Panc1 (cell line): ENCODE results near the gene C16orf74. TPM values are rescaled to one million over a fixed set of nuclear protein-coding genes. Genes with fewer than 3 reads are reported as not detected.

Experiments used
- ATAC-seq: fragments of 200-7000 bp; cut with Tn5 transposase; 2 replicates; pipeline ENCODE4 v1.9.1; 2020; ENCODE audit warnings: mild to moderate bottlenecking, moderate library complexity
- BruUV-seq: library from RNA; stranded (reverse); fragments of 400-500 nt; replicated peaks from 2 replicates; lab custom pipeline; 2021; lab: Mats Ljungman, UMichigan
- CTCF ChIA-PET: fragments of 300-600 bp; sonication (Branson Sonifier 250); formaldehyde crosslinking; loops from one replicate; lab custom pipeline; 2022; ENCODE audit warnings: antibody characterized with exemption; lab: Charles Lee
- POLR2A ChIA-PET: fragments of 300-600 bp; sonication (Branson Sonifier 250); formaldehyde crosslinking; loops from one replicate; lab custom pipeline; 2022; ENCODE audit warnings: antibody characterized with exemption; lab: Charles Lee
- DNase-seq: peaks from one replicate; pipeline ENCODE4 v3.0.0-alpha.2; 2010; ENCODE audit warnings: low read depth, low spot score
- H3K27ac ChIP-seq: 2 replicates; pipeline ENCODE4 v1.5.1; 2011; ENCODE audit warnings: mild to moderate bottlenecking, low read length, inconsistent platforms
- H3K27me3 ChIP-seq: fragments of 200-500 bp; sonication (Bioruptor generic); 2 replicates; pipeline ENCODE4 v1.6.0; 2014; ENCODE audit warnings: low read length, inconsistent platforms; ENCODE audit not compliant: control insufficient read depth, insufficient read depth
- H3K36me3 ChIP-seq: fragments of 200-500 bp; sonication (Bioruptor generic); 2 replicates; pipeline ENCODE4 v1.5.1; 2014; ENCODE audit warnings: inconsistent platforms, mild to moderate bottlenecking, low read length, moderate library complexity; ENCODE audit not compliant: control insufficient read depth, insufficient read depth
- H3K4me1 ChIP-seq: 2 replicates; pipeline ENCODE4 v1.5.1; 2011; ENCODE audit warnings: inconsistent platforms, mild to moderate bottlenecking, low read length, moderate library complexity; ENCODE audit not compliant: control insufficient read depth, insufficient read depth
- H3K4me3 ChIP-seq, 2 experiments: 2 replicates each; pipeline ENCODE4 v1.5.1; 2011 to 2012; ENCODE audit warnings: low read depth in 2 of 2, low read length in 2 of 2, mild to moderate bottlenecking in 2 of 2, inconsistent platforms in 1 of 2, moderate library complexity in 1 of 2
- H3K9me3 ChIP-seq: fragments of 200-500 bp; sonication (Bioruptor generic); 2 replicates; pipeline ENCODE4 v1.5.1; 2014; ENCODE audit warnings: low read depth, mild to moderate bottlenecking, inconsistent platforms, low read length, moderate library complexity; ENCODE audit not compliant: control insufficient read depth, insufficient read depth
- POLR2AphosphoS5 ChIP-seq: IDR thresholded peaks from 2 replicates; pipeline ENCODE4 v1.6.1; 2012; ENCODE audit warnings: mild to moderate bottlenecking, low read depth, low read length, moderate library complexity
- SIN3A ChIP-seq: IDR thresholded peaks from 2 replicates; pipeline ENCODE4 v1.6.1; 2012; ENCODE audit warnings: low read depth, mild to moderate bottlenecking, low read length, moderate library complexity, borderline replicate concordance; ENCODE audit not compliant: insufficient read depth
- TCF7L2 ChIP-seq: IDR thresholded peaks from 2 replicates; pipeline ENCODE4 v1.6.1; 2011; ENCODE audit warnings: mild to moderate bottlenecking, low read depth, low read length, inconsistent platforms
- in situ Hi-C: cut with HindIII; loops from 2 replicates; pipeline ENCODE4 v1.10.0; 2016; ENCODE audit warnings: low sequenced_read_pairs, low pct_unique_long_range_greater_than_20kb
- intact Hi-C: fragments of 100-400 bp; cut with micrococcal nuclease; formaldehyde crosslinking; loops from one replicate; pipeline ENCODE4 v1.10.0; 2022; ENCODE audit not compliant: unreplicated experiment
- total RNA-seq: library from RNA; stranded (reverse); gene quantifications from one replicate; pipeline ENCODE4 v1.2.1, GENCODE V29; 2021; ENCODE audit not compliant: unreplicated experiment
- TF ChIP-seq, protein P1 (sequence below): fragments of 450-650 bp; IDR thresholded peaks from 2 replicates; pipeline ENCODE4 v1.5.1; 2017; ENCODE audit warnings: mild to moderate bottlenecking
- TF ChIP-seq, protein P2 (sequence below), 2 experiments: IDR thresholded peaks; 2 replicates each; pipeline ENCODE4 v1.6.1; 2011 to 2012; ENCODE audit warnings: low read depth in 2 of 2, control low read depth in 1 of 2, low read length in 1 of 2, mild to moderate bottlenecking in 1 of 2, moderate library complexity in 1 of 2; ENCODE audit not compliant: insufficient read depth in 1 of 2

Gene C16orf74
- total RNA-seq, 1 experiment from 2014 or later = 1.5 TPM

DNA sequence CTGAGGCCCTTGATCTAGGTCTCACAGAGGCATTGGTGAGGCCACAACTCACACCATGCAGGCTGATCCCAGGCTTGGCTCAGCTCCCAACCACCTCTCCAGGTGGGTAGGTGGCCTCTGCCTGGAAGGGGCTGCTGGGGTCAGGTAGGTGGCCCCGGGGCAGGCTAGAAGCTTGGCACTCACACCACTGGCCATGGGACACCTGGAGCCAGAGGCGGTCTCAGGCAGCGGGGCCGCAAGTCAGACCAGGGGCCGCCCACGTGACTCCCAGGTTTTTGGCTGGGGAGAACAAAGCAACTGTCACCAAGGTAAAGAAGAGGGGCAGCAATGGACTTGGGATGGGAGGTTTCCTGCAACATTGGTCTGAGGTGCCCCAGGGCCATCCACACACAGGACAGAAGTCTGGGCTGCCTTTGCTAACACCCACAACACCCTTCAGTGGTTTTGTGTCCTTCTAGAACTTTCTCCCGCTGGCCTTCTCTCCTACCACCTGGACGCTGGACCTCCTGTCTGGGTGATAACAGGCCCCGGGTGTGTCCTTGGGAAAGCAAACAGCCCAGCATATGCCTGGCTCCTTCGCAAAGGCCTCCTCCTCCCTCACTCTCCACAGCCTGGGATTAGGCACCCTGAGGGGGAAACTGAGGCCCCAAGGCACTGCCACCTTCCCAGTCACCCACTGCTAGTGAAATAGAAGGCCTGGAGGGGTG, 16.4 kb downstream of the C16orf74 start:
- intact Hi-C loops = no loop called here

GRCh38 chr16:85733839-85734170, 17.1 kb downstream of the C16orf74 start:
- POLR2A ChIA-PET = no interaction called here
- no peak for ATAC-seq
- no TSS peak for BruUV-seq
- Histone ChIP-seq H3K4me1 (no peaks in the 10 kb centered on the region), H3K4me3 (no peak overlapping the region), H3K27me3 (no peaks in the 10 kb centered on the region), H3K36me3 (no peaks in the 10 kb centered on the region), H3K27ac (no peak overlapping the region), H3K9me3 (no peaks in the 10 kb centered on the region)
- DNase-seq = no peak
- TF ChIP-seq POLR2AphosphoS5 (no peak), SIN3A (no peak), TCF7L2 (no peak)
- TF ChIP-seq, protein P1, sequence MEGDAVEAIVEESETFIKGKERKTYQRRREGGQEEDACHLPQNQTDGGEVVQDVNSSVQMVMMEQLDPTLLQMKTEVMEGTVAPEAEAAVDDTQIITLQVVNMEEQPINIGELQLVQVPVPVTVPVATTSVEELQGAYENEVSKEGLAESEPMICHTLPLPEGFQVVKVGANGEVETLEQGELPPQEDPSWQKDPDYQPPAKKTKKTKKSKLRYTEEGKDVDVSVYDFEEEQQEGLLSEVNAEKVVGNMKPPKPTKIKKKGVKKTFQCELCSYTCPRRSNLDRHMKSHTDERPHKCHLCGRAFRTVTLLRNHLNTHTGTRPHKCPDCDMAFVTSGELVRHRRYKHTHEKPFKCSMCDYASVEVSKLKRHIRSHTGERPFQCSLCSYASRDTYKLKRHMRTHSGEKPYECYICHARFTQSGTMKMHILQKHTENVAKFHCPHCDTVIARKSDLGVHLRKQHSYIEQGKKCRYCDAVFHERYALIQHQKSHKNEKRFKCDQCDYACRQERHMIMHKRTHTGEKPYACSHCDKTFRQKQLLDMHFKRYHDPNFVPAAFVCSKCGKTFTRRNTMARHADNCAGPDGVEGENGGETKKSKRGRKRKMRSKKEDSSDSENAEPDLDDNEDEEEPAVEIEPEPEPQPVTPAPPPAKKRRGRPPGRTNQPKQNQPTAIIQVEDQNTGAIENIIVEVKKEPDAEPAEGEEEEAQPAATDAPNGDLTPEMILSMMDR = no peak
- in situ Hi-C loops = no loop called here
- CTCF ChIA-PET = no interaction called here
- intact Hi-C loops = no loop called here

More for the DNA sequence above, 16.4 kb downstream of the C16orf74 start:
- in situ Hi-C loops = no loop called here
- CTCF ChIA-PET = no interaction called here
- Histone ChIP-seq H3K9me3 (no peaks in the 10 kb centered on the region), H3K27me3 (no peaks in the 10 kb centered on the region), H3K4me3 (no peak overlapping the region), H3K27ac (no peak overlapping the region), H3K4me1 (no peaks in the 10 kb centered on the region), H3K36me3 (no peaks in the 10 kb centered on the region)
- TF ChIP-seq POLR2AphosphoS5 (no peak), SIN3A (no peak), TCF7L2 (no peak)
- TF ChIP-seq, protein P2, sequence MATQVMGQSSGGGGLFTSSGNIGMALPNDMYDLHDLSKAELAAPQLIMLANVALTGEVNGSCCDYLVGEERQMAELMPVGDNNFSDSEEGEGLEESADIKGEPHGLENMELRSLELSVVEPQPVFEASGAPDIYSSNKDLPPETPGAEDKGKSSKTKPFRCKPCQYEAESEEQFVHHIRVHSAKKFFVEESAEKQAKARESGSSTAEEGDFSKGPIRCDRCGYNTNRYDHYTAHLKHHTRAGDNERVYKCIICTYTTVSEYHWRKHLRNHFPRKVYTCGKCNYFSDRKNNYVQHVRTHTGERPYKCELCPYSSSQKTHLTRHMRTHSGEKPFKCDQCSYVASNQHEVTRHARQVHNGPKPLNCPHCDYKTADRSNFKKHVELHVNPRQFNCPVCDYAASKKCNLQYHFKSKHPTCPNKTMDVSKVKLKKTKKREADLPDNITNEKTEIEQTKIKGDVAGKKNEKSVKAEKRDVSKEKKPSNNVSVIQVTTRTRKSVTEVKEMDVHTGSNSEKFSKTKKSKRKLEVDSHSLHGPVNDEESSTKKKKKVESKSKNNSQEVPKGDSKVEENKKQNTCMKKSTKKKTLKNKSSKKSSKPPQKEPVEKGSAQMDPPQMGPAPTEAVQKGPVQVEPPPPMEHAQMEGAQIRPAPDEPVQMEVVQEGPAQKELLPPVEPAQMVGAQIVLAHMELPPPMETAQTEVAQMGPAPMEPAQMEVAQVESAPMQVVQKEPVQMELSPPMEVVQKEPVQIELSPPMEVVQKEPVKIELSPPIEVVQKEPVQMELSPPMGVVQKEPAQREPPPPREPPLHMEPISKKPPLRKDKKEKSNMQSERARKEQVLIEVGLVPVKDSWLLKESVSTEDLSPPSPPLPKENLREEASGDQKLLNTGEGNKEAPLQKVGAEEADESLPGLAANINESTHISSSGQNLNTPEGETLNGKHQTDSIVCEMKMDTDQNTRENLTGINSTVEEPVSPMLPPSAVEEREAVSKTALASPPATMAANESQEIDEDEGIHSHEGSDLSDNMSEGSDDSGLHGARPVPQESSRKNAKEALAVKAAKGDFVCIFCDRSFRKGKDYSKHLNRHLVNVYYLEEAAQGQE (IDR thresholded peaks at IDR 0.05; ENCODE audit: insufficient read depth in 1 of 2, low read depth in 2 of 2, low read length in 1 of 2) = no peak
- TF ChIP-seq, protein P1 = no peak
- no peak for ATAC-seq
- no peak for DNase-seq
- POLR2A ChIA-PET = no interaction called here
- BruUV-seq = no TSS peak
